ENCODE data around the gene MTMR10. TPM values are rescaled to one million over a fixed set of nuclear protein-coding genes. Genes with fewer than 3 reads are reported as not detected.
A peak's percentile ranks its signal among the peaks of the same experiment; 100 is the strongest.

MTMR10 gene
- total and polyA plus RNA-seq, 2 donors (not counting 3 experiments of a cell fraction or from before 2014, with no cell fraction given) = 48.3 to 88.5 TPM

- Histone ChIP-seq H3K4me3 (replicated peaks in 1 of 3; ENCODE audit: insufficient read depth in 1 of 3, low read depth in 1 of 3, low read length in 3 of 3) (peak overlapping the region in 2 of 3 experiments; percentile 19 to 42), H2AFZ (ENCODE audit: low read depth, low read length) (no peak overlapping the region), H3K27ac (ENCODE audit: insufficient read depth, low read depth, low read length) (no peak overlapping the region), H3K36me3 (ENCODE audit: control insufficient read depth in 2 of 2, extremely low read depth in 1 of 2, insufficient read depth in 2 of 2, low read length in 2 of 2) (peaks cover 18 to 27% of the 10 kb centered on the region in 2 experiments), H3K79me2 (ENCODE audit: control insufficient read depth, insufficient read depth, low read length) (peaks cover 81% of the 10 kb centered on the region), H3K9me1 (replicated peaks; ENCODE audit: control insufficient read depth, extremely low read depth, insufficient read depth, low read length) (no peaks in the 10 kb centered on the region), H3K4me2 (ENCODE audit: insufficient read depth, low read length) (peak overlapping the region; percentile 77), H3K9me3 (replicated peaks; ENCODE audit: control insufficient read depth, insufficient read depth, low read length) (no peaks in the 10 kb centered on the region), H4K20me1 (replicated peaks; ENCODE audit: control insufficient read depth, extremely low read depth, insufficient read depth, low read length) (peaks cover 3% of the 10 kb centered on the region), H3K4me1 (ENCODE audit: control insufficient read depth, extremely low read depth, insufficient read depth, low read length) (peaks cover 60% of the 10 kb centered on the region), H3K9ac (replicated peaks; ENCODE audit: extremely low read depth, insufficient read depth, low read length) (no peak overlapping the region), H3K27me3 (ENCODE audit: control insufficient read depth in 2 of 2, insufficient read depth in 2 of 2, low read length in 2 of 2) (no peaks in the 10 kb centered on the region)
- TF ChIP-seq GATA2 (IDR thresholded peaks at IDR 0.05; ENCODE audit: insufficient read depth, insufficient read length, low read depth, low read length) (peak; percentile 8), EZH2 (IDR thresholded peaks at IDR 0.05; ENCODE audit: borderline replicate concordance, low read depth, low read length, severe bottlenecking) (no peak)
- FAIRE-seq (no peak), DNase-seq (ENCODE audit: low read depth, low spot score) (peak; percentile 49)
- CTCF ChIA-PET = interaction anchor here (1.0 to 13.6 kb wide), 8 partner anchors 10 to 144 kb away, joined by 3 to 175 read pairs (median 4); no protein-coding TSS in a partner anchor
- intact Hi-C loops (cut with micrococcal nuclease) (loop anchor here (2.0 kb wide), 1 partner anchor 26 kb away; no protein-coding TSS in a partner anchor), dilution Hi-C loops (cut with MboI; ENCODE audit: extremely low pct_ligation_motif_present, low sequenced_read_pairs) (no loop called here)
- BruUV-seq (replicated peaks) = no TSS peak
- POLR2A ChIA-PET = interaction anchor here (0.7 to 1.5 kb wide), 4 partner anchors 11 to 144 kb away, joined by 3 to 4 read pairs (median 4); no protein-coding TSS in a partner anchor
Observed at GRCh38 chr15:30984542-30984941, 6.9 kb downstream of the MTMR10 start.

GRCh38 chr15:30984118-30984517 is 7.3 kb downstream of the MTMR10 start:
- ChIA-PET POLR2A (interaction anchor here (0.6 to 1.5 kb wide), 5 partner anchors 8 to 145 kb away, joined by 3 to 4 read pairs (median 4); no protein-coding TSS in a partner anchor), CTCF (interaction anchor here (1.2 to 13.6 kb wide), 5 partner anchors 10 to 144 kb away, joined by 3 to 175 read pairs (median 5); no protein-coding TSS in a partner anchor)
- FAIRE-seq = no peak
- Histone ChIP-seq H3K4me2 (ENCODE audit: insufficient read depth, low read length) (peak overlapping the region; percentile 77), H3K9me3 (replicated peaks; ENCODE audit: control insufficient read depth, insufficient read depth, low read length) (no peaks in the 10 kb centered on the region), H3K27ac (ENCODE audit: insufficient read depth, low read depth, low read length) (no peak overlapping the region), H4K20me1 (replicated peaks; ENCODE audit: control insufficient read depth, extremely low read depth, insufficient read depth, low read length) (peaks cover 3% of the 10 kb centered on the region), H3K9ac (replicated peaks; ENCODE audit: extremely low read depth, insufficient read depth, low read length) (no peak overlapping the region), H3K79me2 (ENCODE audit: control insufficient read depth, insufficient read depth, low read length) (peaks cover 85% of the 10 kb centered on the region), H3K4me1 (ENCODE audit: control insufficient read depth, extremely low read depth, insufficient read depth, low read length) (peaks cover 57% of the 10 kb centered on the region), H3K36me3 (ENCODE audit: control insufficient read depth in 2 of 2, extremely low read depth in 1 of 2, insufficient read depth in 2 of 2, low read length in 2 of 2) (peaks cover 18 to 27% of the 10 kb centered on the region in 2 experiments), H3K9me1 (replicated peaks; ENCODE audit: control insufficient read depth, extremely low read depth, insufficient read depth, low read length) (no peaks in the 10 kb centered on the region), H3K4me3 (replicated peaks in 1 of 3; ENCODE audit: insufficient read depth in 1 of 3, low read depth in 1 of 3, low read length in 3 of 3) (peak overlapping the region in 1 of 3 experiments; percentile 42), H3K27me3 (ENCODE audit: control insufficient read depth in 2 of 2, insufficient read depth in 2 of 2, low read length in 2 of 2) (no peaks in the 10 kb centered on the region), H2AFZ (ENCODE audit: low read depth, low read length) (no peak overlapping the region)
- BruUV-seq (replicated peaks) = no TSS peak
- TF ChIP-seq MAX (IDR thresholded peaks at IDR 0.05; ENCODE audit: insufficient read depth, insufficient read length) = no peak
- no peak for TF ChIP-seq POLR2AphosphoS5 (IDR thresholded peaks at IDR 0.05; ENCODE audit: insufficient read depth, low read depth, low read length)
- TF ChIP-seq POLR2A (IDR thresholded peaks at IDR 0.05; ENCODE audit: low read depth, low read length) = no peak
- TF ChIP-seq EZH2 (IDR thresholded peaks at IDR 0.05; ENCODE audit: borderline replicate concordance, low read depth, low read length, severe bottlenecking) = no peak
- TF ChIP-seq CTCF (IDR thresholded peaks at IDR 0.05; ENCODE audit: extremely low read depth in 1 of 2, insufficient read depth in 1 of 2, low read depth in 1 of 2, low read length in 2 of 2) = no peak
- no peak for TF ChIP-seq MYC (IDR thresholded peaks at IDR 0.05; ENCODE audit: low read depth, low read length)
- no peak for DNase-seq (ENCODE audit: low read depth, low spot score)
- intact Hi-C loops (cut with micrococcal nuclease) = loop anchor here (2.0 kb wide), 1 partner anchor 25 kb away; no protein-coding TSS in a partner anchor
- dilution Hi-C loops (cut with MboI; ENCODE audit: extremely low pct_ligation_motif_present, low sequenced_read_pairs) = no loop called here
